Brain microvascular endothelial cell (primary cell): Measurements from ENCODE around the gene CDH4.

Experiments used
- DNase-seq: peaks from one replicate; pipeline ENCODE4 v3.0.0-alpha.2; 2020
- H3K27ac ChIP-seq: fragments of 250-450 bp; sonication (Bioruptor Pico); 2 replicates; pipeline ENCODE4 v1.5.1; 2020; ENCODE audit warnings: mild to moderate bottlenecking, moderate library complexity
- H3K27me3 ChIP-seq: fragments of 250-450 bp; sonication (Bioruptor Pico); replicated peaks from 2 replicates; pipeline ENCODE4 v1.5.1; 2020; ENCODE audit warnings: mild to moderate bottlenecking
- H3K36me3 ChIP-seq: fragments of 250-450 bp; sonication (Bioruptor Pico); replicated peaks from 2 replicates; pipeline ENCODE4 v1.5.1; 2020; ENCODE audit warnings: mild to moderate bottlenecking
- H3K4me3 ChIP-seq: 2 replicates; pipeline ENCODE4 v1.5.1; 2011; ENCODE audit warnings: low read depth, mild to moderate bottlenecking, control low read depth, low read length, moderate library complexity
- in situ Hi-C: cut with HindIII; loops from 2 replicates; pipeline ENCODE4 v1.10.0; 2017; ENCODE audit warnings: low sequenced_read_pairs, low pct_ligation_motif_present
- TF ChIP-seq, protein P1 (sequence below): IDR thresholded peaks from 2 replicates; pipeline ENCODE4 v1.5.1; 2011; ENCODE audit warnings: low read depth, mild to moderate bottlenecking, moderate library complexity, low read length, control low read depth, inconsistent platforms; ENCODE audit errors: missing control alignments

Gene CDH4

DNA sequence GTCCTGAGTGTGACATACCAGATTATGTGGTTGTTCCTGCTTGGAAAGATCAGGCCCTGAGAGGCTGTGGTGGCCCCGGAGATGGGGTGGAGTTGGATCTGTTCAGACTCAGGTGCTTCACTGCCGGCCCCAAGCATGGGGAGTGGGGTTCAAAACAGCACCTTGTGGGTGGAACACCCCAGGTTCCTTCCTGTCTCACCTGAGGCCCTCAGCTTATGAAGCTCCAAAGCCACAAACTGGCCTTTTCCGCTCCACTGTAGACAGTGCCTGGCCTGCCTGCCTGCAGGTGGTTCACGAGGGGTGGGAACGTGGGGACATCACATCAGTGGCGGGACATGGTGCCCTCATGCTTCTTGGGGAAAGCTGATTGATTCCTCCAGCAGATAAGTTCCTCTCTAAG lies 667.2 kb downstream of the CDH4 start:
- H3K4me3 ChIP-seq = no peak overlapping the region
- H3K27me3 ChIP-seq = no peaks in the 10 kb centered on the region
- TF ChIP-seq, protein P1, sequence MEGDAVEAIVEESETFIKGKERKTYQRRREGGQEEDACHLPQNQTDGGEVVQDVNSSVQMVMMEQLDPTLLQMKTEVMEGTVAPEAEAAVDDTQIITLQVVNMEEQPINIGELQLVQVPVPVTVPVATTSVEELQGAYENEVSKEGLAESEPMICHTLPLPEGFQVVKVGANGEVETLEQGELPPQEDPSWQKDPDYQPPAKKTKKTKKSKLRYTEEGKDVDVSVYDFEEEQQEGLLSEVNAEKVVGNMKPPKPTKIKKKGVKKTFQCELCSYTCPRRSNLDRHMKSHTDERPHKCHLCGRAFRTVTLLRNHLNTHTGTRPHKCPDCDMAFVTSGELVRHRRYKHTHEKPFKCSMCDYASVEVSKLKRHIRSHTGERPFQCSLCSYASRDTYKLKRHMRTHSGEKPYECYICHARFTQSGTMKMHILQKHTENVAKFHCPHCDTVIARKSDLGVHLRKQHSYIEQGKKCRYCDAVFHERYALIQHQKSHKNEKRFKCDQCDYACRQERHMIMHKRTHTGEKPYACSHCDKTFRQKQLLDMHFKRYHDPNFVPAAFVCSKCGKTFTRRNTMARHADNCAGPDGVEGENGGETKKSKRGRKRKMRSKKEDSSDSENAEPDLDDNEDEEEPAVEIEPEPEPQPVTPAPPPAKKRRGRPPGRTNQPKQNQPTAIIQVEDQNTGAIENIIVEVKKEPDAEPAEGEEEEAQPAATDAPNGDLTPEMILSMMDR = no peak
- no peak for DNase-seq
- in situ Hi-C loops = no loop called here
- no peaks in the 10 kb centered on the region for H3K36me3 ChIP-seq
- H3K27ac ChIP-seq = no peak overlapping the region

DNA sequence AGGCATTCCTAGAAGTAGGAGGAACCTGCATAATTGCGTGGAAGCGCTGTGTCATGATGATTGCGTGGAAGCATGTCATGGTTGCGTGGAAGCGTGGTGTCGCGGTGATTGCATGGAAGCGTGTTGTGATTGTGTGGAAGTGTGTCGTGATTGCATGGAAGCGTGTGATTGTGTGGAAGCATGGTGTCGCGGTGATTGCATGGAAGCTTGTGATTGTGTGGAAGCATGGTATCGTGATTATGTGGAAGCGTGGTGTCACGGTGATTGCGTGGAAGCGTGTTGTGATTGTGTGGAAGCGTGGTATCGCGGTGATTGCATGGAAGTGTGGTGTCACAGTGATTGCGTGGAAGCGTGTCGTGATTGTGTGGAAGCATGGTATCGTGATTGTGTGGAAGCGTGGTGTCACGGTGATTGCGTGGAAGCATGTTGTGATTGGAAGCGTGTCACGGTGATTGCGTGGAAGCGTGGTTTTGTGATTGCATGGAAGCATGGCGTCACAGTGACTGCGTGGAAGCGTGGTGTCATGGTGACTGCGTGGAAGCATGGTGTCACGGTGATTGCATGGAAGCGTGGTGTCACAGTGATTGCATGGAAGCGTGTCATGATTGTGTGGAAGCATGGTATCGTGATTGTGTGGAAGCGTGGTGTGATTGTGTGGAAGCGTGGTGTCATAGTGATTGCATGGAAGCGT lies 667.8 kb downstream of the CDH4 start:
- in situ Hi-C loops = no loop called here
- Histone ChIP-seq H3K36me3 (no peaks in the 10 kb centered on the region), H3K27me3 (no peaks in the 10 kb centered on the region), H3K27ac (no peak overlapping the region), H3K4me3 (no peak overlapping the region)
- no peak for DNase-seq
- TF ChIP-seq, protein P1 = no peak

DNA sequence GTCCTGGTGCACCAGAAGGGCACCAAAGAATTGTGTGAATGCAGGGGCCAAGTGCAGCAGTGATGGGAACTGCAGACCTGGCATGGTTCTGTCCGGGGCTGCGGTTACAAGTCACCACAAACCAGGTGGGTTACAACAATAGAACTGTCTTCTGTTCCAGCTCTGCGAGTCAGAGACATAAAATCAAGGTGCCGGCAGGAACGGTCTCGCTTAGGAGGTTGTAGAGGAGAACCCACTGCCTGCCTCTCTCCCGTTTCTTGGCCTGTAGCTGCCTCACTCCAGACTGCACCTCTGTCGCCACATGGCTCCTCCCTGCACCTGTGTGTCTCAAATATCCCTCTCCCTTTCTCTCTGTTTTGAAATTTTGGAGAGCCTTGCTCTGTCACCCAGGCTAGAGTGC lies 670.4 kb downstream of the CDH4 start:
- Histone ChIP-seq H3K4me3 (no peak overlapping the region), H3K36me3 (no peaks in the 10 kb centered on the region), H3K27ac (no peak overlapping the region), H3K27me3 (no peaks in the 10 kb centered on the region)
- in situ Hi-C loops = no loop called here
- DNase-seq = no peak
- TF ChIP-seq, protein P1 = no peak

DNA sequence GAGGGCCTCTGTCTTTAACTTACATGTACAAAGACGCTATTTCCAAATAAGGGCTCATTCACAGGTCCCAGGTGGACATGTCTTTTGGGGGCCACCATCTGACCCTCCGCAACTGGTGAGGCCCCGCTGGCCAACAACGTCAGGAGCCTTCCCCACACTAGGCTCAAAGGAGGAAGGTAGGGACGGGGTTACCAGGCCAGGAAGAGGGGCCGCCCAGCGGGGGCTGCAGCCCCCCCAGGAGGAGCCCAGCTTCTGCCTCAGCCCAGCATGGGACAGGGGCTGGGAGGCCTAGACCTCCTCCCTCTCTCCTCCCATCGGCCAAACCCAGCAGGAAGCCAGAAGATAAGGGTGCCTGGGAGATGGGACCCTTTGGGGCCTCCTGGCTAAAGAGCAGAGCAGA lies 670.9 kb downstream of the CDH4 start:
- H3K4me3 ChIP-seq = no peak overlapping the region
- in situ Hi-C loops = no loop called here
- H3K36me3 ChIP-seq = no peaks in the 10 kb centered on the region
- H3K27ac ChIP-seq = no peak overlapping the region
- no peaks in the 10 kb centered on the region for H3K27me3 ChIP-seq
- TF ChIP-seq, protein P1 = no peak
- DNase-seq = no peak

DNA sequence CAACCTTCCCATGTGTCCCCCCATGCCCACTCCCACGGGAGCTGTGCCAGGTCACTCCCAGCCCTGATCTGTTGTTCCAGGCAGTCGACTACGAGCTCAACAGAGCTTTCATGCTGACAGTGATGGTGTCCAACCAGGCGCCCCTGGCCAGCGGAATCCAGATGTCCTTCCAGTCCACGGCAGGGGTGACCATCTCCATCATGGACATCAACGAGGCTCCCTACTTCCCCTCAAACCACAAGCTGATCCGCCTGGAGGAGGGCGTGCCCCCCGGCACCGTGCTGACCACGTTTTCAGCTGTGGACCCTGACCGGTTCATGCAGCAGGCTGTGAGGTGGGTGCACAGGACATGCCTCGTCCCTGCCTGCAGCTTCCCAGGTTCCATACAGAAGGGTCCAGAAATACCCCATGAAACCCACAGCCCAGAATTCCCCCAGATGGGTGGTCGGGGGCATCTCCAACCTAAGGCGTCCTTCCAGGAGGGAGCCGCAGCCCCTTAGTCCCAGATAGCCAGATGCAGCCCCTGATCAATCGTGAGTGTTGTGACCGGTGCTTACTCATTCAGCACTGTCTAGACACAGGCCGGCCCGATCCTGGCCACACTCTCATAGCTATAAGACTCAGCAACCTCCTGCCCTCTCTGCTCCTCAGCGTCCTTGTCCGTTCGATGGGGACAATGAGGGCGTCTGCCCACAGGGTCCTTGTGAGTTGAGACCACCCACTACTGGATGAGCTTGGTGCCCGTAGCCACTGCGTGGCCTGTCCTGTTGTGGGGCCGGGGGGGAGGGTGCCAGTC lies 671.5 kb downstream of the CDH4 start:
- H3K4me3 ChIP-seq = no peak overlapping the region
- in situ Hi-C loops = no loop called here
- H3K36me3 ChIP-seq = no peaks in the 10 kb centered on the region
- no peak overlapping the region for H3K27ac ChIP-seq
- no peaks in the 10 kb centered on the region for H3K27me3 ChIP-seq
- DNase-seq = no peak
- TF ChIP-seq, protein P1 = no peak
